Raji (cell line): ENCODE measurements around the gene CREG2.

ENCODE experiments used
- POLR2A ChIP-seq: IDR thresholded peaks from 2 replicates; pipeline ENCODE4 v1.6.1; 2011; ENCODE audit warnings: low read depth, low read length, control low read depth; ENCODE audit not compliant: insufficient read depth

Gene CREG2

DNA sequence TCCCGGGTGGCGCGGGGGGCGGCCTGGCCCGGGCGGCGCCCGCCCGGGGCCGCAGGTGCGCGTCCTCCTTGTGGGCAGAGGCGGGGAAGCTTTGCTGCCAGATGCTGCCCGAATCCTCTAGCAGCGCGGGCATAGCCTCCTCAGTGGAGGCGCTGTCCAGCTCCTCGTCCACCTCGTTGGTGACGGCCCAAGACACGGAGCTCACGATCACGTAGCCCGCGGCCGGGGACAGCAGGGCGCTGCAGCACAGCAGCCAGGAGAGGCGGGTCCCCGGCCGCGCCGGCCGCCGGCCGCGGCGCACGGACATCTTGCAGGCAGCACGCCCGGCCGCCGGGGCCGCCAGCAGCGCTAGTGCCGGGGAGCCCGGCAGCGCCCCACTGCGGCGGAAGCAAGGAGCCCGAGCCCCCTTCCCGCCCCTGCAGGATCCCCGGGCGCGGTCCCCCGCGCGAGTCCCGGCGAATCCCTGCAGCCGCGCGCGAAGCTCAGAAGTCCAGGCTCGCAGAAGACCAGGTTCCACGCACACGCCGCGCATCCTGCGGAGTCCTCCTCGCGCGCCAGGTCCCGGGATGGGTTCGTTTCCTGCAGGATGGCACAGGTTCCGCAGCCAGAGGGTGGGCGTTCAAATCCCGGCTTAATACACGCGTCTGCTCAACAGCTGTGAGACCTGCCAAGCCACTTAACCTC, at the start of gene CREG2:
Gene CREG2 (minus strand): TSS at position 353 of the 684 bp plus-strand sequence. CDS start 46 bp downstream, at position 307.
- TF ChIP-seq POLR2A, result no peak

DNA sequence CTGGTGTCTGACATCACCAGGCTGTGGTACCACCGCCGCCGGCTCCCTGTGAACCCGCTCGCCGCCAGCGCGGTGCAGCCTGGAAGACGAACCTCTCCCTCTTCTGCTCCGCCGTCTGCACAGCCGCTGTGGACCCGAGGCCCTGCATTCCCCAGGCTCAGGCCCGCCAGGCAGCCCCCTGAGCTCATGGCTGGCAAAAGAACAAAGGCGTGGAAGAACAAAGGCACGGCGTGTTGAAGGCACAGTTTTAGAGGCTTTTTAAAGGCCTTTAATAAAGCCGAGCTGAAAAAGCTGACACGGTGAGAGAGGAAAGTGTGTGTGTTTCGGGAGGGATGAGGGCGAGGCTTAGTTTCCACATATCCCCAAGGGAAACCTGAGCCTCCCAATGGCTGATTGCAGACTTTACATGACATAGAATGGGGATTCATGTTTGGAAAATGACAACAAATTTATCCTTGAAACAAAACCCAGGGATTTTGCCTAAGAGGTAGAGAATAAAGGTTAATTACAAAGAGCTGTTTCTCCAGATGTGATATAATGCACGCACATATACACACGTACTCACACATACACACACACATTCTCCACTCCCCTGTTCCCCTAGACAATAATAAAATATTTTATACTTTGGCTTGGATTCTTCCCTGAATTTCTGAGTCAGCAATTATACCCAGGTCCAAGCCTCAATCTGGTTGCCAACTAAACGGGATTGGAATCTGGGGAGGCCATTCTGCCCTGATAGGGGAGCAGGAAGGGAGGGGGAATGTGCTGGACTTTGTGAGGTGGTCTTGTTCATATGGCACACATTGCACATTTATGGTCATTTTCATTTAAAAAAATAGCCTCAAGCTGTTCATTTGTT, 47.9 kb upstream of the CREG2 start:
- TF ChIP-seq POLR2A, result no peak

- TF ChIP-seq POLR2A, result no peak
Observed at GRCh38 chr2:101433465-101433864, 46.2 kb upstream of the CREG2 start.

- no peak for TF ChIP-seq POLR2A
Observed at GRCh38 chr2:101432411-101433181, 45.3 kb upstream of the CREG2 start.

DNA sequence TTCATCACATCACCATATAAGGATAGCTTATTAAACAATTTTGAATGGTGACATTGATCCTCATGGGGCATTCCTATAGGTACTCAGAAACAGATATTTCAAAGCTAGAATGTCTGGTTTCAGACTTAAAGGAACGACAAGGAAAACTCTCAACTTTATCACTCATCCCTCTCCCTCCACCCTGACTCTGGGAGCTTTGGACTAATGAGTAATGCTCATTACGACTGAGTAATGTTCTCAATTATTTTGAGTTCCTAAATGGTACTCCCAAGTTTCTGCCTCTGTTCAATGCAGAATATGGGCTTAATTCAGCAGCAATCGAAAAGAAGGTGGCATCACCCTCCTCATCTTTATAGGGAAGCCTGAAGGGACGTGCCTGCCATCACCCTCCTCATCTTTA, 44.2 kb upstream of the CREG2 start:
- TF ChIP-seq POLR2A, result no peak

DNA sequence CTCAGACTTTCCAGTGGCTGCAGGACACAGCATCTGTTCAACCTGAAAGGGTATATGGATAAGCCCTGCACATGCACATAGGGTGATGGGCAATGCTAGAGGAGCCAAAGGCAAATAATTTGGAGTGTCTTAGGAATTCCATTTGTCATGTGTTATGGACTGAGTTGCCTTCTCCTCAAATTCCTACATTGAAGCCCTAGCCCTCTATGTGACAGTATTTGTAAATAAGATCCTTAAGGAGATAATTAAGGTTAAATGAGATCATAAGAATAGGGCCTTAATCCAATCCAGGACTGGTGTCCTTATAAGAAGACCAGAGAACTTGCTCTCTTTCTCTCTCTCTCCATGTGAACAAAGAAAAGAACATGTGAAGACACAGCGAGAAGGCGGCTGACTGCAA, 42.9 kb upstream of the CREG2 start:
- TF ChIP-seq POLR2A, result no peak

DNA sequence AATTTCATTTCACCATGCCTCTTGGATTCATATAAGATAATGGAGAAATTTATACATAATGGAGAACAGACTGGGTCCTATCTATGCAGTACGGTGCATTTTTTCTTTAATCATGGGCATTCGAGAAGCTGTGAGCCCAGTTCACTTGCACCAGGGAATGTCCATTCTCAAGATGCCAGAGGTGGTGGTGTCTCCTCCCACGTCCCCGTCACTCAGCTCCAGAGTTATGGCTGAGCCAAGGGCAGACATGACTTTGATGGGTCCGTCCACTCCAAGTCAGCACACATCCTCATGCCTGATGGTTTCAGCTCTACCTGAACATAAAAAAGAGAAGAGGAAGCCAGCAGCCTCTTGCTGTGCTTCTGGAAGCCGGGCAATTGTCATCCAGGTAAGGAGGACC, 42.1 kb upstream of the CREG2 start:
- TF ChIP-seq POLR2A, result no peak

GRCh38 chr2:101428422-101429176, 41.3 kb upstream of the CREG2 start:
- TF ChIP-seq POLR2A, result no peak

DNA sequence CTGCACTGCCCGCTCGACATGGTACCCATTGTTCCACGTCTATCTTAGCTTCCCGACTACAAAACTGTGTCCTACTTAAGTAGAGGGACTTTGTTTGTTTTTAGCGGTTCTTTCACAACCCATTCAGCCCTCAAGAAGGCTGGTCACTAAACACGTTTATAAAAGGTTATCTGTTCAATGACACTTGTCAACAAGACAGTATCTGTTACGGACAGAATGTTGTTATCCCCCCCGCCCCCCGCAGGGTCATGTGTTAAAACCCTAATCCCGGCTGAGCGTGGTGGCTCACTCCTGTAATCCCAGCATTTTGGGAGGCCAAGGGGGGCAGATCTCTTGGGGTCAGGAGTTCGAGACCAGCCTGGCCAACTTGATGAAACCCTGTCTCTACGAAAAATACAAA, 40.4 kb upstream of the CREG2 start:
- TF ChIP-seq POLR2A, result no peak

DNA sequence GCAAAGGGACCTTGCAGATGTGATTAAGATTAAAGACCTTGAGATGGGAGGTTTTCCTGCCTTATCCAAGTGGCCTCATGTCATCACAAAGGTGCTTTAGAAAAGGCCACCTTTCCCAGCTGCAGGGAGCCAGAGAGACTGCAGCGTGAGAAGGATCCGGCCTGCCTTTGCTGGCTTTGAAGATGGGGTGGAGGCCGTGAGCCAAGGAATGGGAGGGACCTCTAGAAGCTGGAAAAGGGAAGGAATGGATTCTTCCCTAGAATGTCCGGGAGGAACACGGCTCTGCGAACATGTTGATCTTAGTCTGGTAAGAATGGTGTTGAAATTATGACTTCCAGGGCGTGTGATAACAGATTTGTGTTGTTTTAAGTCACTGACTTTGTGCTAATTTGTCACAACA, 39.9 kb upstream of the CREG2 start:
- TF ChIP-seq POLR2A, result no peak

GRCh38 chr2:101426822-101427221, 39.5 kb upstream of the CREG2 start:
- no peak for TF ChIP-seq POLR2A

DNA sequence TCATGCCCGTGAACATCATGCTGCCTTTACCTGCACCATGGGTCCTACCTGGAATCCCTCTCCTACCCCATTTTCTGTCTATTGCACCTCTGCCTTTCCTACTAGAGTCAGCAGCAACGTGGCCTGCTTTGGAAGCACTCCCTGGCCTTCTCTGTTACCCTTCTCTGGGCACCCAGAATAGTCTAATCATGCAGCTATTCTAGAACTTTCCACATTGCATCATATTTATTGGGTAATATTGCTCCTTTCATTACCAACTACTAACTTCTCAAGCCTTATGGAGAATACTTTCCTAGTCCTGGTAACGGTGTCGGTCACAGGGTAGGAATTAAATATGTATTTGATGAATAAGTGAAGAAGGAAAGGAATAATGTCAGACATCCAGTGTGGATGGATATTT, 33.3 kb upstream of the CREG2 start:
- TF ChIP-seq POLR2A, result no peak

- TF ChIP-seq POLR2A, result no peak
Observed at GRCh38 chr2:101419096-101419663, 31.9 kb upstream of the CREG2 start.

- no peak for TF ChIP-seq POLR2A
Observed at GRCh38 chr2:101418460-101419095, 31.3 kb upstream of the CREG2 start.
